ENCODE results near the gene TNNT3. TPM values are rescaled to one million over a fixed set of nuclear protein-coding genes. Genes with fewer than 3 reads are reported as not detected.

The TNNT3 gene
- total and polyA plus RNA-seq, 7 experiments from 2014 or later, result 0.31 to 37.1 (median 18.7) TPM; not detected in 1

DNA sequence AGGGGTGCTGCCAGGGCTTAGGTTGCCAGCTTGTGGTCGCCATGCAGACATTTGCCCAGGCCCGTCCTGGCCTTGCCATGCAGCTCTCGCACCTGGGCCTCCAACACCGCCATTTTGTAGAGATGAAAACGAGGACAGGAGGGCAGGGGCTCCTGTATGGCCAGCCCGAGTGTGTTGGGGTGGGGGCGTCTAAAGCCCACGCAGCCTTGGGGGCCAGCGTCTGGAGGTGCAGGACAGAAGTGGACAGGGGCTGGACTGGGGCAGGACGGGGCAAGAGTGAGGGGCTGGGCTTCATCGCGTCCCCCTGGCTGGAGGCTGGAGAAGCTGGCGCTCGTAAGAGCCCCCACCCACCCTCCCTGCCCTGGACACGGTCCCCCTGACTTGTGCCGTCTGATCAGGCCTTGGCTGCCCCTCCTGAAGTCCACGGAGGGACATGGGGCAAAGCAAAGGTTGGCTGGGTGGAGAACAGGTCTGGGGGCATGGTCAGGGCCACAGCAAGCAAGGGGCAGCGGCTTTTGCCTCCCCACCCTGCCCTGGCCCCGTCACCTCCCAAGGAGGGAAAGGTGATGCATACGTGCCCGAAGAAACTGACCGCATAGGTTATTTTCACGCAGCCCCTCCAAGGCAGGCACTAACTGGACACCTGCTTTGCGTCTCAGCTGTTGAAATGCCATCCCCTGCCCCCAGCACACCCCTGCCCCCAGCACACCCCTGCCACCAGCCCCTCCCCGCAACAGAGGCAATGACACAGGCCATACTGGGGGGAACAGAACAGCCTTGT lies 815 bp downstream of the TNNT3 start:
- Histone ChIP-seq H3K9me3 (ENCODE audit: control insufficient read depth in 2 of 3, low read length in 3 of 3) (no peaks in the 10 kb centered on the region), H3K27ac (ENCODE audit: low read depth, low read length) (no peak overlapping the region), H3K4me3 (ENCODE audit: low read length) (no peak overlapping the region), H3K36me3 (ENCODE audit: control insufficient read depth in 2 of 3, insufficient read depth in 3 of 3, low read length in 3 of 3) (no peaks in the 10 kb centered on the region), H3K4me1 (ENCODE audit: control insufficient read depth in 2 of 2, insufficient read depth in 2 of 2, low read length in 2 of 2) (no peaks in the 10 kb centered on the region), H3K27me3 (ENCODE audit: control insufficient read depth in 2 of 2, insufficient read depth in 2 of 2, low read length in 2 of 2) (no peaks in the 10 kb centered on the region)
- Mint-ChIP-seq H3K9me3 (no peaks in the 10 kb centered on the region), H3K27ac (peak overlapping the region in 1 of 9 donors; percentile 13), H3K36me3 (peaks cover 0 to 4% (median 0%) of the 10 kb centered on the region in 5 donors), H3K4me3 (no peak overlapping the region), H3K4me1 (peaks cover 9 to 24% (median 14%) of the 10 kb centered on the region in 7 donors), H3K27me3 (peaks cover 0 to 7% (median under 1%) of the 10 kb centered on the region in 5 donors)
- ChIA-PET POLR2A (interaction anchor here (0.7 to 2.3 kb wide), 3 partner anchors 28 to 72 kb away, joined by 3 to 13 read pairs (median 5); partner anchors contain the start of gene PRR33), CTCF (interaction anchor here (0.6 kb wide), 1 partner anchor 37 kb away, joined by 4 read pairs; no protein-coding TSS in a partner anchor)
- intact Hi-C loops (cut with micrococcal nuclease), result no loop called here
- no peak for ATAC-seq
- no peak for DNase-seq

DNA sequence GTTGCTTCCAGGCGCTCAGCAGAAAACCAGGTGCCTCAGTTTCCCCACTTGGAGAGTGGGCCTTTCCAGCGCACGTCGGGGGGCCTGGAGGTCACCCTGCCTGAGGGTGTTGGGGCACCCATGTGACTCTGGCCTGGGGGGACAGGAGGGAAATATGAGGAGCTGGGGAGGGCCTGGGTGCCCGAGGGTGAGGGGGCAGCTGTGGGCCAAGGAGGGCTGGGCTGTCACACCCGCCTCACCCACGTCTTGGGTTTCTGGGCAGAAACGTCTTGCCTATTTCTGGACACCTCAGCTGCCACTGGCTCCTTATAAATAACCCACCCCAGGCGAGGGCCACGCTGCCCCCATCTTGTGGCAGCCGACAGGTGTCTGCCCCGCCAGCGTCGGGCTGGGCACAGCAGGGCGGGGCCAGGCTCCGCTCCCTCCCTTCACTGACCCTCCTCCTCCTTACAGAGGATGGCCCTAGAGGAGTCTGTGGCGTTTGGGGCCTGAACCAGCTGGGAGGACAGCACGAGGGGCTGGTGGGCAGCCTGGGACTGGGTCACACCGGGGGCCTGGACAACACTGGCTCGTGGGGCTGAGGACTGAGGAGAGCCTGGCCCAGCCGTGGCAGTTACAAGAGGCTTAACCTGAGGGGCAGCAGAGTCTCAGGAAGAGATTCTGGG lies 1.5 kb downstream of the TNNT3 start:
- no peak overlapping the region for H3K4me3 ChIP-seq (ENCODE audit: low read length)
- H3K9me3 Mint-ChIP-seq, result no peaks in the 10 kb centered on the region
- intact Hi-C loops (cut with micrococcal nuclease), result no loop called here
- H3K36me3 Mint-ChIP-seq, result peaks cover 0 to under 1% (median 0%) of the 10 kb centered on the region in 5 donors
- H3K4me3 Mint-ChIP-seq, result no peak overlapping the region
- ChIA-PET POLR2A (interaction anchor here (0.6 to 2.3 kb wide), 5 partner anchors 14 to 1823 kb away, joined by 3 to 13 read pairs (median 4); partner anchors contain the start of gene PRR33), CTCF (interaction anchor here (0.5 to 1.0 kb wide), 5 partner anchors 28 to 226 kb away, joined by 3 to 4 read pairs (median 3); no protein-coding TSS in a partner anchor)
- no peaks in the 10 kb centered on the region for H3K27me3 ChIP-seq (ENCODE audit: control insufficient read depth in 2 of 2, insufficient read depth in 2 of 2, low read length in 2 of 2)
- H3K4me1 ChIP-seq (ENCODE audit: control insufficient read depth in 2 of 2, insufficient read depth in 2 of 2, low read length in 2 of 2), result no peaks in the 10 kb centered on the region
- ATAC-seq (no peak), DNase-seq (no peak)
- peaks cover 4 to 20% (median 8%) of the 10 kb centered on the region in 7 donors for H3K4me1 Mint-ChIP-seq
- no peaks in the 10 kb centered on the region for H3K9me3 ChIP-seq (ENCODE audit: control insufficient read depth in 2 of 3, low read length in 3 of 3)
- H3K27ac ChIP-seq (ENCODE audit: low read depth, low read length), result no peak overlapping the region
- peak overlapping the region in 1 of 9 donors; percentile 36 for H3K27ac Mint-ChIP-seq
- H3K36me3 ChIP-seq (ENCODE audit: control insufficient read depth in 2 of 3, insufficient read depth in 3 of 3, low read length in 3 of 3), result no peaks in the 10 kb centered on the region
- peaks cover 0 to 7% (median 0%) of the 10 kb centered on the region in 5 donors for H3K27me3 Mint-ChIP-seq

DNA sequence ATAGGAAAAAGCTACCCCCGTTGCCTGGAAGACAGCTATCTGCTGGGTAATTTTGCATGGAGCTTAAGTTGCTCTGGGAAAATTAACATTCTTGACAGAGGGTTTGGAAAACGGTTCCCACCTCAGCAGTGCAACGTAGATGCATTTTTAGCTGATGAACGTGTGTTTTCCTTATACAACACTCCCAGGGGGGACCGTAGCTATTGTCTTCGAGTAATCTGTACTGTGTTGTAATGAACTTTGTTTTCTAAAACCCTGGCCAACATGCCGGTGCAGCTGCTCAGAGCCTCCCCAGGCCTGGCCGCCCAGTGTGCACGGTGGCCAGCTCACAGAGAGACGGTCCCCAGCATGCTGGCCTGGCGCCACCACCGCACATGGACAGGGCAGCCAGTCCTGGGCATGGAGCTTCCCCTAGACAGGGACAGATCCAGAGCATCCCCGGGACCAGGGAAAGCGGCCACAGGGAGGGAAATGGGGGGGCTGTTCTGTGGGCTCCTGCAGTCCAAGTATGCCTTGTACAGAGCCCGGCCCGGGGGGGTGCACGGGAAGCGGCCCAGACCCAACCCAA lies 2.2 kb downstream of the TNNT3 start:
- Histone ChIP-seq H3K4me3 (ENCODE audit: low read length) (no peak overlapping the region), H3K9me3 (ENCODE audit: control insufficient read depth in 2 of 3, low read length in 3 of 3) (no peaks in the 10 kb centered on the region), H3K36me3 (ENCODE audit: control insufficient read depth in 2 of 3, insufficient read depth in 3 of 3, low read length in 3 of 3) (no peaks in the 10 kb centered on the region), H3K27me3 (ENCODE audit: control insufficient read depth in 2 of 2, insufficient read depth in 2 of 2, low read length in 2 of 2) (no peaks in the 10 kb centered on the region), H3K4me1 (ENCODE audit: control insufficient read depth in 2 of 2, insufficient read depth in 2 of 2, low read length in 2 of 2) (no peaks in the 10 kb centered on the region), H3K27ac (ENCODE audit: low read depth, low read length) (no peak overlapping the region)
- ChIA-PET CTCF (interaction anchor here (0.5 to 1.0 kb wide), 6 partner anchors 27 to 227 kb away, joined by 3 to 4 read pairs (median 3); partner anchors contain the start of gene PRR33), POLR2A (interaction anchor here (0.6 to 2.3 kb wide), 5 partner anchors 14 to 1822 kb away, joined by 3 to 13 read pairs (median 4); partner anchors contain the start of gene PRR33)
- ATAC-seq (no peak), DNase-seq (no peak)
- no peak overlapping the region for H3K4me3 Mint-ChIP-seq
- peak overlapping the region in 1 of 9 donors; percentile 36 for H3K27ac Mint-ChIP-seq
- peaks cover 0 to 7% (median 2%) of the 10 kb centered on the region in 5 donors for H3K27me3 Mint-ChIP-seq
- intact Hi-C loops (cut with micrococcal nuclease), result no loop called here
- no peaks in the 10 kb centered on the region for H3K9me3 Mint-ChIP-seq
- no peaks in the 10 kb centered on the region for H3K36me3 Mint-ChIP-seq
- H3K4me1 Mint-ChIP-seq, result peaks cover 3 to 18% (median 9%) of the 10 kb centered on the region in 7 donors

DNA sequence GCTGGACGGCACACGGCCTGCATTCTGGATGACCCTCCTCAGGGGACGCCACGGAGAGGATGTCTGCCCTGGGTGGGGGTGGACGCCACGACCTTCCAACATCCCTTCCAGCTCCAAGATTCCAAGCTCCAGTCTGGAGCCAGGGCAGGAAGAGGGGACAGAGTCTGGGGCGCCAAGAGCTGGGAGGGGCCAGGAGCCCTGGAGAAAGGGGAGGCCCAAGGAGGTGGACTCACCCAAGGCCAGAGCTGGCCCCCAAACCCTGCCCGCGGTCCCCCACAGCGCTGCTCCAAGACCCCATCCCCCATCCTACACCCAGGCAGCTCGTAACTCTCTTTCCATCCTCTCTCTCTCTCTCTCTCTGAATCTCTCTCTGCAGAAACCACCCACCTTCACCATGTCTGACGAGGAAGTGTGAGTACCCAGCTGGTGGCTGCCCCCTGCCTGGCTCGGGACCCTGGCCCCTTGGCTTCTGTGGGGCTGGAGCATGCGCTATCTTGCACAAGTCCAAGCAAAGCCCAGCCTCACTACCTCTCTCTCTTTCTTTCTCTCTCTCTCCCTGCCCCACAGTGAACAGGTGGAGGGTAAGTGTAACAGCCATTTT lies 3.1 kb downstream of the TNNT3 start:
- Histone ChIP-seq H3K27me3 (ENCODE audit: control insufficient read depth in 2 of 2, insufficient read depth in 2 of 2, low read length in 2 of 2) (no peaks in the 10 kb centered on the region), H3K4me1 (ENCODE audit: control insufficient read depth in 2 of 2, insufficient read depth in 2 of 2, low read length in 2 of 2) (no peaks in the 10 kb centered on the region), H3K4me3 (ENCODE audit: low read length) (no peak overlapping the region), H3K9me3 (ENCODE audit: control insufficient read depth in 2 of 3, low read length in 3 of 3) (no peaks in the 10 kb centered on the region), H3K36me3 (ENCODE audit: control insufficient read depth in 2 of 3, insufficient read depth in 3 of 3, low read length in 3 of 3) (no peaks in the 10 kb centered on the region), H3K27ac (ENCODE audit: low read depth, low read length) (no peak overlapping the region)
- H3K4me1 Mint-ChIP-seq, result peaks cover 3 to 12% (median 7%) of the 10 kb centered on the region in 7 donors
- peak overlapping the region in 2 of 9 donors; percentile 30 to 39 for H3K27ac Mint-ChIP-seq
- peaks cover 0 to 7% (median 3%) of the 10 kb centered on the region in 5 donors for H3K27me3 Mint-ChIP-seq
- no peaks in the 10 kb centered on the region for H3K9me3 Mint-ChIP-seq
- DNase-seq, result no peak
- no peaks in the 10 kb centered on the region for H3K36me3 Mint-ChIP-seq
- ATAC-seq, result no peak
- intact Hi-C loops (cut with micrococcal nuclease), result no loop called here
- no peak overlapping the region for H3K4me3 Mint-ChIP-seq
- ChIA-PET POLR2A (interaction anchor here (0.8 to 2.3 kb wide), 3 partner anchors 21 to 32 kb away, joined by 4 to 13 read pairs (median 4); partner anchors contain the start of genes MRPL23 and PRR33), CTCF (interaction anchor here (1.0 kb wide), 1 partner anchor 31 kb away, joined by 4 read pairs; the partner anchor contains the start of gene PRR33)

DNA sequence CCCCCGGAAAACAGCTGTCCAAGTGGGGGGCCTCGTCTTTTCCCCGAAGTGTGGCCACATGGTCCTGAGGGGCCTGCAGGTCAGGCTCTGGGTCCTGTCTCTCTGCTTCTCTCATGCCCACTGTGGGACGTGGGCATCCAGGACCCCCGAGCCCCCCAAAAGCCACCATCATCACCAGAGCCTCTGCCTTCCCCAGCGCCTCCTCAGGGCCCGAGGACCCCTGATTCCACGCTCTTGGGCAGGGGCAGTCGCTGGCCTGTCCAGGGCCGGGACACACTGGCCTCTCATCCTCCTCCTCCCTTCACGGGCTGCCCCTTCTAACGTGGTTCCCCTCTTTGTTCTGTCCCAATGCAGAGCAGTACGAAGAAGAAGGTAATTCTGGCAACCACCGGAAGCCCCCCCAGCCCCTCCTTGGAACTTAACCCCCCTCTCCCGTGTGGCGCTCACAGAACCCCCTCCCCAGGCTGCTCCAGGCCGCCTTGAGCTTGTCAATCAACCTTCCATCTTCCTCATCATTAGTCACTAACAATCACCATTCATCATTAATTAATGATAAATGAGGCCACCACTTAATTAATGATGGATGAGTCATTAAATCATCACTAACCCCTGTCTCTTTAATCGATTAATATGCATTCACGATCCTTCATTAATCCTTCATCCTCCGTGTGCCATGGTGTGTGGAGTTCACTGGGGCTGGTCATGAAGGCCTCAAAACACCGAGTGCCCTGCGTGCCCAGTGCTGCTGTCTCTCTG lies 3.9 kb downstream of the TNNT3 start:
- Mint-ChIP-seq H3K36me3 (no peaks in the 10 kb centered on the region), H3K27me3 (peaks cover 0 to 7% (median 3%) of the 10 kb centered on the region in 5 donors), H3K27ac (peak overlapping the region in 2 of 9 donors; percentile 14 to 48), H3K4me1 (peaks cover 3 to 10% (median 7%) of the 10 kb centered on the region in 7 donors), H3K9me3 (no peaks in the 10 kb centered on the region), H3K4me3 (no peak overlapping the region)
- no peak for ATAC-seq
- no peak overlapping the region for H3K27ac ChIP-seq (ENCODE audit: low read depth, low read length)
- CTCF ChIA-PET, result interaction anchor here (0.7 kb wide), 1 partner anchor 68 kb away, joined by 3 read pairs; no protein-coding TSS in a partner anchor
- no peak overlapping the region for H3K4me3 ChIP-seq (ENCODE audit: low read length)
- no peaks in the 10 kb centered on the region for H3K27me3 ChIP-seq (ENCODE audit: control insufficient read depth in 2 of 2, insufficient read depth in 2 of 2, low read length in 2 of 2)
- no peaks in the 10 kb centered on the region for H3K9me3 ChIP-seq (ENCODE audit: control insufficient read depth in 2 of 3, low read length in 3 of 3)
- H3K4me1 ChIP-seq (ENCODE audit: control insufficient read depth in 2 of 2, insufficient read depth in 2 of 2, low read length in 2 of 2), result no peaks in the 10 kb centered on the region
- intact Hi-C loops (cut with micrococcal nuclease), result no loop called here
- POLR2A ChIA-PET, result interaction anchor here (2.3 kb wide), 1 partner anchor 32 kb away, joined by 13 read pairs; the partner anchor contains the start of gene PRR33
- no peaks in the 10 kb centered on the region for H3K36me3 ChIP-seq (ENCODE audit: control insufficient read depth in 2 of 3, insufficient read depth in 3 of 3, low read length in 3 of 3)
- no peak for DNase-seq
